ENCODE results near the gene PSTPIP2.

DNA sequence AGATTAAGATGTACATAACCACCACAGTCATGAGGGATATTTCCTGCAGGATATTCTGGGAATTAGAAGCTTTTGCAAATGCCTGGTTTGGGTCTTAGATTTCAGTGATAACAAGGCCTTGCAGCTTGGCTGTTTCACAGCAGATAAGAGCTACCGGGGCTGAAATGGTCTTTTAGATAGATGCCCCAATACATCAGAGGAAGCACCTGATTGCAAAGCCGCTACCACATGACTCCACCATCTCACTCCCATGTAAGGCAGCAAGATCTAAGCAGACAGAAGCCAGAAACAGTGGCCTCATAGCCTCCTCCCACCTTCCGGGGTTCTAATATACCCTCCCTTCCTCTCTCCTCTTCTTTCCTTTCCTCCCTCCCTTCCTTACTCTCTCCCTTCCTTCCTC, 73.8 kb downstream of the PSTPIP2 start:
- TF ChIP-seq, protein P1, sequence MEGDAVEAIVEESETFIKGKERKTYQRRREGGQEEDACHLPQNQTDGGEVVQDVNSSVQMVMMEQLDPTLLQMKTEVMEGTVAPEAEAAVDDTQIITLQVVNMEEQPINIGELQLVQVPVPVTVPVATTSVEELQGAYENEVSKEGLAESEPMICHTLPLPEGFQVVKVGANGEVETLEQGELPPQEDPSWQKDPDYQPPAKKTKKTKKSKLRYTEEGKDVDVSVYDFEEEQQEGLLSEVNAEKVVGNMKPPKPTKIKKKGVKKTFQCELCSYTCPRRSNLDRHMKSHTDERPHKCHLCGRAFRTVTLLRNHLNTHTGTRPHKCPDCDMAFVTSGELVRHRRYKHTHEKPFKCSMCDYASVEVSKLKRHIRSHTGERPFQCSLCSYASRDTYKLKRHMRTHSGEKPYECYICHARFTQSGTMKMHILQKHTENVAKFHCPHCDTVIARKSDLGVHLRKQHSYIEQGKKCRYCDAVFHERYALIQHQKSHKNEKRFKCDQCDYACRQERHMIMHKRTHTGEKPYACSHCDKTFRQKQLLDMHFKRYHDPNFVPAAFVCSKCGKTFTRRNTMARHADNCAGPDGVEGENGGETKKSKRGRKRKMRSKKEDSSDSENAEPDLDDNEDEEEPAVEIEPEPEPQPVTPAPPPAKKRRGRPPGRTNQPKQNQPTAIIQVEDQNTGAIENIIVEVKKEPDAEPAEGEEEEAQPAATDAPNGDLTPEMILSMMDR (IDR thresholded peaks at IDR 0.05; ENCODE audit: low read depth, low read length): no peak
- TF ChIP-seq EZH2phosphoT487 (IDR thresholded peaks at IDR 0.05; ENCODE audit: low read depth): no peak
